GM10248 (cell line): ENCODE results near the gene BCAR3.

ENCODE experiments used
- CTCF ChIA-PET: fragments of 300-600 bp; sonication (Branson Sonifier 250); formaldehyde crosslinking; extraction: SDS; loops from one replicate; lab custom pipeline; 2021; ENCODE audit warnings: antibody characterized with exemption; lab: Yijun Ruan, JAX
- POLR2A ChIA-PET: fragments of 350-650 bp; sonication (Branson Sonifier 250); formaldehyde crosslinking; extraction: SDS; loops from one replicate; lab custom pipeline; 2020; ENCODE audit warnings: antibody characterized with exemption; lab: Yijun Ruan, JAX
- DNase-seq: peaks from one replicate; pipeline ENCODE4 v3.0.0; 2012; ENCODE audit errors: extremely low spot score
- CTCF ChIP-seq: IDR thresholded peaks from 2 replicates; pipeline ENCODE4 v1.5.1; 2012; ENCODE audit warnings: mild to moderate bottlenecking, low read depth; ENCODE audit errors: extremely low read depth, missing control alignments, control extremely low read depth

The BCAR3 gene

DNA sequence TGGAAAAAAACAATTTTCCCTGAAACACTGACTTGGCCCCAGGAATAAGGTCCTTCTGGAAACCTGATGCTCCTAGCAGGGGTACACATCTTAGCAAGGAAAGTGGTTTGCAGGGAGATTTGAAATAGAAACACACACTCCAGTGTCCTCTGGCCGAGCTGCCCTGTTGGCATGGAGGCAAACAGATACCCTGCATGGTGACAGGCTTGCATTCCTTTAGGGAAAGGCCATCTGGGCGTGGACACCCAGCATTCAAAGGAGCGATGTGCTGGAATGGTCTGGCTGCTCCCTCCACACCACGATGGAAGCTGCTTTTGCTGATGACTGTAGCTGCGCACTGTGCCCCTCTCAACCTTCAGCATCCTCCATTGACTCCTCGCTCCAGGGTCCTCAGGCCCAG lies 41.5 kb upstream of the BCAR3 start:
- CTCF ChIA-PET = interaction anchor here (1.2 to 1.5 kb wide), 2 partner anchors 10 to 12 kb away, joined by 3 read pairs; no protein-coding TSS in a partner anchor
- TF ChIP-seq CTCF = no peak
- no peak for DNase-seq
- POLR2A ChIA-PET = no interaction called here

GRCh38 chr1:93722081-93723031 lies 40.7 kb upstream of the BCAR3 start:
- no peak for DNase-seq
- POLR2A ChIA-PET = no interaction called here
- CTCF ChIA-PET = interaction anchor here (1.2 to 1.5 kb wide), 3 partner anchors 9 to 93 kb away, joined by 3 read pairs; no protein-coding TSS in a partner anchor
- no peak for TF ChIP-seq CTCF

GRCh38 chr1:93720956-93721626 lies 39.5 kb upstream of the BCAR3 start:
- ChIA-PET POLR2A (no interaction called here), CTCF (interaction anchor here (1.0 to 1.5 kb wide), 2 partner anchors 14 to 92 kb away, joined by 3 read pairs; no protein-coding TSS in a partner anchor)
- no peak for TF ChIP-seq CTCF
- no peak for DNase-seq

DNA sequence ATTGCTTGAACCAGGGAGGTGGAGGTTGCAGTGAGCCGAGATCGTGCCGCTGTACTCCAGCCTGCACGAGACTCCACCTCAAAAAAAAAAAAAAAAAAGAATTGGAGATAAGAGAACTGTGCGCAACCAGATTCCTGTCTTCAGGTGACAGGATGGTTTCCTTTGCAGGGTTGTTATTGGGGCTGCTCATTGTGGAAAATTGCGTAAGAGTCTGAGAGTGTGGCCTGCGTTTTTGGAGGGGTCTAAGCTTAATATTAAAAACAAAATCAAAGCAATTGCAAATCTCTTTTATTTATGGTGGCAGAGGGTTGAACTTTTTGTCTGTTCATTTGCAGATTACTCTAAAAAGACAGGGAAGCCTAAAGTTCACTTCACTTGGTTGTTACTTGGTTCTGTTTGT lies 36.0 kb upstream of the BCAR3 start:
- POLR2A ChIA-PET = no interaction called here
- CTCF ChIA-PET = interaction anchor here (1.7 to 3.9 kb wide), 2 partner anchors 12 to 96 kb away, joined by 7 to 27 read pairs; no protein-coding TSS in a partner anchor
- no peak for DNase-seq
- TF ChIP-seq CTCF = no peak

GRCh38 chr1:93716941-93717368 lies 35.3 kb upstream of the BCAR3 start:
- ChIA-PET POLR2A (interaction anchor here (1.3 kb wide), 1 partner anchor 14 kb away, joined by 3 read pairs; no protein-coding TSS in a partner anchor), CTCF (interaction anchor here (0.7 to 3.9 kb wide), 7 partner anchors 9 to 97 kb away, joined by 3 to 27 read pairs (median 8); no protein-coding TSS in a partner anchor)
- no peak for TF ChIP-seq CTCF
- no peak for DNase-seq

- POLR2A ChIA-PET = interaction anchor here (1.3 kb wide), 1 partner anchor 13 kb away, joined by 3 read pairs; no protein-coding TSS in a partner anchor
- DNase-seq = no peak
- TF ChIP-seq CTCF = no peak
- CTCF ChIA-PET = interaction anchor here (1.1 to 3.9 kb wide), 8 partner anchors 8 to 98 kb away, joined by 3 to 27 read pairs (median 8); no protein-coding TSS in a partner anchor
Observed at GRCh38 chr1:93716163-93716562, 34.5 kb upstream of the BCAR3 start.
